Suprapubic skin (tissue), 4 donors: ENCODE data around the gene ZNF804A. TPM values are rescaled to one million over a fixed set of nuclear protein-coding genes. Genes with fewer than 3 reads are reported as not detected.
"Not testable (repeated sequence)": the region's sequence is repeated elsewhere in the genome, so short reads cannot be mapped to it uniquely, and the experiment has no call there.

Experiments
- DNase-seq, 2 donors: peaks; one replicate each; pipeline ENCODE4 v3.0.0-alpha.2; 2019; ENCODE audit warnings: low spot score in 2 of 2
- H3K27ac ChIP-seq: fragments of 200-600 bp; sonication (generic); one replicate; pipeline ENCODE4 v1.5.1; 2019
- H3K27me3 ChIP-seq: fragments of 200-600 bp; sonication (generic); one replicate; pipeline ENCODE4 v1.5.1; 2019
- H3K36me3 ChIP-seq: fragments of 200-600 bp; sonication (generic); one replicate; pipeline ENCODE4 v1.5.1; 2019
- H3K4me1 ChIP-seq: fragments of 200-600 bp; sonication (generic); one replicate; pipeline ENCODE4 v1.5.1; 2019
- H3K4me3 ChIP-seq: fragments of 200-600 bp; sonication (generic); one replicate; pipeline ENCODE4 v1.5.1; 2019; ENCODE audit warnings: mild to moderate bottlenecking
- H3K9me3 ChIP-seq: fragments of 200-600 bp; sonication (generic); one replicate; pipeline ENCODE4 v1.5.1; 2019
- CTCF ChIP-seq, 2 donors: fragments of 200-600 bp in 1 of 2; fragments of 450-650 bp in 1 of 2; sonication (generic) in 1 of 2; IDR thresholded peaks; one replicate each; pipeline ENCODE4 v1.5.1; 2016 to 2019; ENCODE audit warnings: antibody characterized with exemption in 2 of 2, mild to moderate bottlenecking in 1 of 2, moderate library complexity in 1 of 2
- EP300 ChIP-seq: sonication (generic); formaldehyde crosslinking; IDR thresholded peaks from one replicate; pipeline ENCODE4 v1.6.1; 2017; ENCODE audit warnings: antibody characterized with exemption
- POLR2A ChIP-seq, 2 donors: fragments of 450-650 bp; IDR thresholded peaks; one replicate each; pipeline ENCODE4 v1.6.1; 2017; ENCODE audit warnings: antibody characterized with exemption in 2 of 2, mild to moderate bottlenecking in 2 of 2, moderate library complexity in 2 of 2
- POLR2AphosphoS5 ChIP-seq, 3 donors: sonication (generic); formaldehyde crosslinking; IDR thresholded peaks; one replicate each; pipeline ENCODE4 v1.6.1; 2017; ENCODE audit warnings: antibody characterized with exemption in 3 of 3
- WGBS: methylation state at CpG from one replicate; pipeline ENCODE4 v1.1.5; 2018; 5-methylcytosine and 5-hydroxymethylcytosine counted together
- total RNA-seq, 4 donors: library from RNA; depleted of rRNA; stranded (reverse); fragments of >200 nt; gene quantifications; one replicate each; pipeline ENCODE4 v1.1.0, GENCODE V29; 2016

Gene ZNF804A
- total RNA-seq, 4 donors from 2014 or later = 1.0 TPM; not detected in 3

GRCh38 chr2:184756885-184757284, 158.6 kb downstream of the ZNF804A start:
- Histone ChIP-seq H3K36me3 (no peaks in the 10 kb centered on the region), H3K9me3 (no peaks in the 10 kb centered on the region), H3K4me1 (no peaks in the 10 kb centered on the region), H3K27me3 (no peaks in the 10 kb centered on the region), H3K4me3 (no peak overlapping the region), H3K27ac (no peak overlapping the region)
- DNase-seq = no peak
- TF ChIP-seq CTCF (IDR thresholded peaks at IDR 0.05) (no peak), EP300 (no peak), POLR2A (IDR thresholded peaks at IDR 0.05) (no peak), POLR2AphosphoS5 (IDR thresholded peaks at IDR 0.05) (no peak)
- 17% methylated on average over 2 of the region's 2 CpGs for WGBS

- not testable (repeated sequence) for H3K27ac ChIP-seq, DNase-seq, H3K4me3 ChIP-seq, H3K4me1 ChIP-seq, H3K27me3 ChIP-seq, H3K36me3 ChIP-seq, H3K9me3 ChIP-seq
- 85% methylated on average over 6 of the region's 6 CpGs for WGBS
These were observed 161.4 kb downstream of the ZNF804A start for GRCh38 chr2:184759557-184760255.

GRCh38 chr2:184760931-184761330, 162.6 kb downstream of the ZNF804A start:
- 83% methylated on average over 2 of the region's 2 CpGs for WGBS
- Histone ChIP-seq H3K9me3 (no peaks in the 10 kb centered on the region), H3K36me3 (no peaks in the 10 kb centered on the region), H3K27me3 (no peaks in the 10 kb centered on the region), H3K27ac (no peak overlapping the region), H3K4me1 (no peaks in the 10 kb centered on the region), H3K4me3 (no peak overlapping the region)
- DNase-seq = no peak
- no peak for TF ChIP-seq POLR2A (IDR thresholded peaks at IDR 0.05)
- TF ChIP-seq POLR2AphosphoS5 (IDR thresholded peaks at IDR 0.05) = no peak

- Histone ChIP-seq H3K27ac (no peak overlapping the region), H3K36me3 (no peaks in the 10 kb centered on the region), H3K27me3 (no peaks in the 10 kb centered on the region), H3K4me1 (no peaks in the 10 kb centered on the region), H3K9me3 (no peaks in the 10 kb centered on the region), H3K4me3 (no peak overlapping the region)
- WGBS = 69% methylated on average over 10 of the region's 10 CpGs
- no peak for DNase-seq
- TF ChIP-seq POLR2A (IDR thresholded peaks at IDR 0.05) (no peak), EP300 (no peak), CTCF (IDR thresholded peaks at IDR 0.05) (no peak), POLR2AphosphoS5 (IDR thresholded peaks at IDR 0.05) (no peak)
These were observed 167.0 kb downstream of the ZNF804A start for GRCh38 chr2:184765112-184765895.

- no peak for DNase-seq
- 85% methylated on average over 3 of the region's 3 CpGs for WGBS
These were observed 168.7 kb downstream of the ZNF804A start for GRCh38 chr2:184767059-184767458.

More at GRCh38 chr2:184767059-184767458, 168.7 kb downstream of the ZNF804A start:
- Histone ChIP-seq H3K36me3 (no peaks in the 10 kb centered on the region), H3K4me3 (no peak overlapping the region), H3K9me3 (no peaks in the 10 kb centered on the region), H3K27ac (no peak overlapping the region), H3K27me3 (no peaks in the 10 kb centered on the region), H3K4me1 (no peaks in the 10 kb centered on the region)
- TF ChIP-seq POLR2AphosphoS5 (IDR thresholded peaks at IDR 0.05) = no peak
- TF ChIP-seq POLR2A (IDR thresholded peaks at IDR 0.05) = no peak
- TF ChIP-seq CTCF (IDR thresholded peaks at IDR 0.05) = no peak
- no peak for TF ChIP-seq EP300
